ENCODE measurements around the gene CT45A6.
"Not testable (repeated sequence)": the region's sequence is repeated elsewhere in the genome, so short reads cannot be mapped to it uniquely, and the experiment has no call there.

- TF ChIP-seq CTCF (IDR thresholded peaks at IDR 0.05; ENCODE audit: insufficient read depth, low read length, poor library complexity, severe bottlenecking); EZH2phosphoT487 (conservative IDR thresholded peaks at IDR 0.05; ENCODE audit: low read length): not testable (repeated sequence)
Measured at GRCh38 chrX:135744739-135745138, 57.8 kb downstream of the CT45A6 start.
